GM19463 (cell line): ENCODE results near the gene LTV1.
A peak's percentile ranks its signal among the peaks of the same experiment; 100 is the strongest.
"Not testable (repeated sequence)": the region's sequence is repeated elsewhere in the genome, so short reads cannot be mapped to it uniquely, and the experiment has no call there.

Experiments
- ATAC-seq: cut with Tn5 transposase; IDR thresholded peaks from one replicate; pipeline ENCODE4 v1.9.1; 2021; ENCODE audit warnings: mild to moderate bottlenecking, moderate library complexity; ENCODE audit not compliant: unreplicated experiment

The LTV1 gene, protein sequence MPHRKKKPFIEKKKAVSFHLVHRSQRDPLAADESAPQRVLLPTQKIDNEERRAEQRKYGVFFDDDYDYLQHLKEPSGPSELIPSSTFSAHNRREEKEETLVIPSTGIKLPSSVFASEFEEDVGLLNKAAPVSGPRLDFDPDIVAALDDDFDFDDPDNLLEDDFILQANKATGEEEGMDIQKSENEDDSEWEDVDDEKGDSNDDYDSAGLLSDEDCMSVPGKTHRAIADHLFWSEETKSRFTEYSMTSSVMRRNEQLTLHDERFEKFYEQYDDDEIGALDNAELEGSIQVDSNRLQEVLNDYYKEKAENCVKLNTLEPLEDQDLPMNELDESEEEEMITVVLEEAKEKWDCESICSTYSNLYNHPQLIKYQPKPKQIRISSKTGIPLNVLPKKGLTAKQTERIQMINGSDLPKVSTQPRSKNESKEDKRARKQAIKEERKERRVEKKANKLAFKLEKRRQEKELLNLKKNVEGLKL

DNA sequence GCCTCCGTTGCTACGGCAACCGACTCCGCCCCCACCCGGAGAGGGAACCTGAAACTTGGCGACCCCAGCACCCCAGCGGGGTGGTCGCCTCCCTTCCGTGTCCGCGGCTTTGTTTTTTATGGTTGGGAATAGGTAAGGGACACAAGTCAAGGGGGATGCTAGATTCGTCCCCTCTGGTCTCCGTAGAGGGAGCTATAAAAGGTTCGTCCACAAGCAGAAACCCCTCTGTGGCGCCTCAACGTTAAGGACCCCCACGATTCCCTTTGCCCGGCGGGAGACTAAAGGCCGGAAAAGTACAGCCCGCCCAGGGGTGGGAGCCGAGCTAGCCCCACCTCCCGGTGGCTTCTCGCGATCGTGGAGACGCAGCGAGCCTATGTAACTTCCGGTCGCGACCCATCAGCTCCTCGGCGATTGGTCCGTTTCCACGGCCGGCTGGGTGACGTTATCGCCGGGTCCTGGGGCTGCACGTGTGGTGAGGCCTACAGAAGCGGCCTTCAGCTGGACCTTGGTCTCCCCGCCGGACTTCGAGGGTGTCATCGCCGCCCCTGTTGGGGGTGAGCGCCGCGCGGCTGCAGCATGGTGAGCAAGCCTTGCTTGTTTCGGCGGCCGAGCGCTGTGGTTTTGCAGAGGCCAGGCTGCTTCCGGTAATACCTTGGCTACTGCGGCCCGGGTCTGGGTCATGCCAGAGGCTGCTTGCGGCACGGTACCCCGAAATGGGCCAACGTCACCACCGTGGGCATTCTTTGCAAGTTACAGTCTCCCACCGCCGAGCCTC lies at the start of gene LTV1:
TSS of gene LTV1 (plus strand) at position 437 of the 775 bp plus-strand sequence. CDS start at position 577, 140 bp downstream.
- peak; percentile 99 for ATAC-seq

GRCh38 chr6:143796551-143796950 lies 46.6 kb upstream of the LTV1 start:
- not testable (repeated sequence) for ATAC-seq

DNA sequence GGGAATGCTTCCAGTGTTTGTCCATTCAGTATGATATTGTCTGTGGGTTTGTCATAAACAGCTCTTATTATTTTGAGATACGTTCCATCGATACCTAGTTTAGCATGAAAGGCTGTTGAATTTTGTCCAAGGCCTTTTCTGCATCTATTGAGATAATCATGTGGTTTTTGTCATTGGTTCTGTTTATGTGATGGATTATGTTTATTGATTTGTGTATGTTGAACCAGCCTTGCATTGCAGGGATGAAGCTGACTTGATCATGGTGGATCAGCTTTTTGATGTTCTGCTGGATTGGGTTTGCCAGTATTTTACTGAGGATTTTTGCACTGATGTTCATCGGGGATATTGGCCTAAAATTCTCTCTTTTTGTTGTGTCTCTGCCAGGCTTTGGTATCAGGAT lies 44.7 kb upstream of the LTV1 start:
- not testable (repeated sequence) for ATAC-seq

GRCh38 chr6:143802833-143803565 lies 40.1 kb upstream of the LTV1 start:
- no peak for ATAC-seq

GRCh38 chr6:143803769-143804568 lies 39.2 kb upstream of the LTV1 start:
- ATAC-seq = no peak

- no peak for ATAC-seq
Observed at GRCh38 chr6:143804835-143805239, 38.3 kb upstream of the LTV1 start.

DNA sequence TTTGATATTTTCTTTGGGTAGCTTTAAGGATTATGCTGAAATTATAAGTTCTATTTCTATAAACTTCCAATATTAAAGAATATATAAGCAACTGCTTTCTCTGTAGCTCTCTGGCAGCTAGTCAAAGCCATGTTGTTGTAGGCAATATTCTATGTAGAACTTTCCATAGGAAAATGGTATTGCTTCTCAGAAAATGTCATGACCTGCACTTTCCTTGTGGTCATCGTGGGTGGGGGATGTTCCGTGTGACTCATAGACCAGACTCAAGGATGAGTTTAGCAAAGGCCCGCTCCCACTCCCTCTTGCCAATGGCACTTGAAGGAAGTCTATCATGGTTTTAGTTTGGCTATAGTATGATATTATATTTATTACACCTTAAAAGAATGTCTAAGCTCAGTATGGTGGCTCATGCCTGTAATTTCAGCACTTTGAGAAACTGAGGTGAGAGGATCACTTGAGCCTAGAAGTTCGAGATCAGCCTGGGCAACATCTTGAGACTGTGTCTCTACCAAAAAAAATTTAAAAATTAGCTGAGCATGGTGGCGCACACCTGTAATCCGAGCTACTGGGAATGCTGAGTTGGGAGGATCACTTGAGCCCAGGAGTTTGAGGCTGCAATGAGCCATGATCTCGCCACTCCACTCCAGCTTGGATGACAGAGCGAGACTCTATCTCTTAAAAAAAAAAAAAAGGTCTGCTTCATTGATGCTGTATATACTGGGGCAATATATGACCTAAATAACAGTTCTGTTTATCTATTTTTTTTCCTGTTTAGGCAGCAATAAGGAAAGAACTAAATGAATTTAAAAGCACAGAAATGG lies 36.6 kb upstream of the LTV1 start:
- peak; percentile 45 for ATAC-seq

DNA sequence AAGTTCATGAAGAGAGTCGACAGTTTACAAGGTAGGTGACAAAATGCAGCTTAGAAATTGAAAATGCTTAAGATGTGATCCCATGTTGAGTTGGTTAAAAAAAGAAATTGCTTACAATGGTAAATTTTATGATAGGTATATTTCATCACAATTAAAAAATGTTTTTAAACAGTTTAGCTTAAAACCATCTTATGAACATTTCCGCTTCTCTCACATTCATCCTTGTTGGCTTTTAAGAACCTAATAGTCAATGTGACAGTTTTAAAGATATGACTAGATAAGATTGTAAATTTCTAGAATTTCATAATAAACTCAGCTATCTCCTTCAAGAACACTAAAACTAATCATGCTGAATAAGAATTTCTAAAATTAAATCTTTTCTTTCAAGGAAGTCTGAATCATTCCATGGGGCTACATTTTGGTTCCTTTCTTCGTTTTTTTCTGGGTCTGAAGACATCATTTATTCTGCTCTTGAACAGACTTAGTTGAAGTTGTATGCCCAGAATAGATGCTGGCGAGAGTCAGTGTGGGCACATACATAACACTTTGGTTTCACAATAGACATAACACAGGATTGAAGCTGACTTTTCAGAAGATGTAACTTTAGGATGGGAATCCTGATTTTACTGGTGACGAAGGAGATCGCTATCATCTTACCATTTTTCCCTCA lies 35.9 kb upstream of the LTV1 start:
- no peak for ATAC-seq

- ATAC-seq = no peak
Observed at GRCh38 chr6:143810745-143811144, 32.4 kb upstream of the LTV1 start.

DNA sequence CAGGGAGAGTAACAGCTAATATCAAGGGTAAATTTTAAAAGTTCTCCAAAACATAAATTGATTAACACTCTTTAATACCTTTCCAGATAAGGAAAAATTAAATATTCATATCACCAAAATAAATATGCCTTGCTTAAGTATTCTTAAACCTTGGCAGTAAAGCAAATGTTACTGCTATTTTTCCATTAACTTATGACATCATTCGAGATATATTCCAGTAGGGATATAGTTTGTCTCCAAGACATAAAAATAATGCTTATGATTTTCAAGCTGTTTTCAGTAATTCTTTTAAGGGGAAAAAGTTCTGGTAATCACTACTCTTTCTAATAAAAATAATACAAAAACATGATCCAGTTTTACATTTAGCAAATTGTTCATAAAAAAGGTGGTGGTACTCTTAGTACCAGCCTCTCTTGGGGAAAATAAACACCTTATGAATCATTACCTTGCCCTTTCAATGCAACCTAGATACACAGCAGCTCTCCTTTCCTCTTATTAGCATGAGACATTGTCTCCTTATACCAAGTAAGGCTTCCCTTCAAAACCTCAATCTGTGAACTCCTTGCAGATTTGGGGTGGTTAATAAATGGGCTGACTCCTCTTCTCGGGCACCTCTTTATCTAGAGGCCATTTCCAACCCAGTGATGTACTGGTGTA lies 31.5 kb upstream of the LTV1 start:
- no peak for ATAC-seq

GRCh38 chr6:143817621-143818020 lies 25.5 kb upstream of the LTV1 start:
- ATAC-seq = no peak

DNA sequence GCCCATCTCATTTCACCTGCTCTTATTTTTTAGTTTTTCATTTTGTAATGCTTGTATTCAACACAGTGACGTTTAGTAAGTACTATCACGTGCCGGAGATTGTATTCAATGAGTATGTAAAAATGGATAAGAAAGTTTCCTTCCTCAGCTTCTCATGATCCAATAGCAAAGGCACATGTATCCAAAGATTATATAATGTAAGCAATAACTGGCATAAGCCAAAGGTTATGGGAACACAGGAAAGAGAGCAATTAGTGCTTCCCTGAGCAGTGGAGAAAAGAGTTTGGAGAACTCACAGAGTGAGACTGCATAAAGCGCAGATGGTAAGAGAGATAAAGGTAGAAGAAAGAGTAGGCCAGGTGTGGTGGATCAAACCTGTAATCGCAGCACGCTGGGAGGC lies 21.8 kb upstream of the LTV1 start:
- no peak for ATAC-seq

DNA sequence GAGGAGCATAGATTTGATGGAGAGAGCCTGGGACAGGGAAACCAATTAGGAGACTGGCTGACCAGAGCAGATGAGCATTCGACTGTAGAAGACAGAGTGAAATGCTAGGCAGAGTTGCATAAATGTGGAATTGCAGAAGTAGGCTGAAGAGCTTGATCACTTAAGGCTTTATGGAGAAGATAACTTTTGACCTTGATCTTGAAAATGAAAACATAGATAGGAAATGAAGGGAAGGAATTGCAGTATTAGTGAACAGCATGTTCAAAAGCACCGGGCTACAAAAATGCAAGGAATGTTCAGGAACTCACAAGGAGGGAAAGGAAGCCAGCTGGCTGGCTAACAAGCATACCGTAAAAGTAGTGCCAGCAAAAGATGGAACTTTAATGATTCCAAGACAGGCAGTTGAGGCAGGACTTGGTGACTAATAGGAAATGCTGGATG lies 20.5 kb upstream of the LTV1 start:
- ATAC-seq = no peak

DNA sequence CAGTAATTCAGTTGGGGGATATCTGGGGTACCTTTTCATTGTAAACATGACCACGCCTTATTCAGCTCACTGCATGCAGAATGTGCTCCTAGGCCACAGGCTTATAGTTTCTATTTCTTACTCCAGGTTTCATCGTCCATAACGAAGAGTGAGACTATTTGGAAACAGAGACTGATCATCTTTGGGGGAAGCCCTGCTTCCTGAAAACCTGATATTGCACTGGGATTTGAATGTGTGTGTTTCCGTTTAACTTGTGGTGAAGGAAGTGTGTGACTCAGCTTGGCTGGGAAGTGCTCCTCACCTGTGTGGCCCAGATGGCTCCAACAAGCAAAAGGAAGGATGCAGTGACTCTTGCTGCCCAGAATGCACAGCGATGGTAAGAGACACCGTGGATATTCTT lies 19.6 kb upstream of the LTV1 start:
- ATAC-seq = no peak

- ATAC-seq = no peak
Observed at GRCh38 chr6:143828572-143828971, 14.6 kb upstream of the LTV1 start.

- no peak for ATAC-seq
Observed at GRCh38 chr6:143836150-143836549, 7.0 kb upstream of the LTV1 start.

- no peak for ATAC-seq
Observed at GRCh38 chr6:143838395-143838794, 4.7 kb upstream of the LTV1 start.

DNA sequence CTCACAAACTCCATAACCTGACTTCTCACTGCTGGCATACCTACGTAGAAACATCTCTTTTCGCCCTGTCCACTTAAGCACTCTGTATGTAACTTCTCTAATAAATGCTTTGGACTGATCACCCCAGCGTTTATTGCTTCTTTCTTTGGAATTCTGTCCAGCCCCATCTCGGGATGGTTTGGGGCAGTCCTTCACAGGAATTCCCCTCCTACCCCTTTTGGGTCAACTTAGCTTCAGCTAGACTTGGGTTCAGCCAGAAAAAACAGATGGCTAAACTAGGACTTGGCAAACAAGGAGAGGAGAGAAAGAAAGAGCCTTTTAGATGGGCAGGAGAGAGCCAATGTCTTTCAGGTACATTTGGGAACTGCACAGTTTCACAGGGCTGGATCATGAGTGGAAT lies 3.9 kb upstream of the LTV1 start:
- ATAC-seq = no peak
